Measurements from ENCODE around the gene ARMC8. TPM values are rescaled to one million over a fixed set of nuclear protein-coding genes. Genes with fewer than 3 reads are reported as not detected.

ARMC8 gene
- total RNA-seq, 1 donor = 49.8 TPM

GRCh38 chr3:138332472-138333073, 145.5 kb downstream of the ARMC8 start:
- peak; percentile 66 for TF ChIP-seq CTCF (IDR thresholded peaks at IDR 0.05; ENCODE audit: insufficient read depth, low read length)
- H3K4me3 ChIP-seq (ENCODE audit: low read depth, low read length) = no peak overlapping the region

GRCh38 chr3:138334608-138335007, 147.5 kb downstream of the ARMC8 start:
- DNase-seq (ENCODE audit: low read depth) = no peak
- TF ChIP-seq CTCF (IDR thresholded peaks at IDR 0.05; ENCODE audit: insufficient read depth, low read length) = no peak
- no peak overlapping the region for H3K4me3 ChIP-seq (ENCODE audit: low read depth, low read length)

More at GRCh38 chr3:138332472-138333073, 145.5 kb downstream of the ARMC8 start:
- peak; percentile 69 for DNase-seq (ENCODE audit: low read depth)

GRCh38 chr3:138336454-138336999, 149.4 kb downstream of the ARMC8 start:
- DNase-seq (ENCODE audit: low read depth) = no peak
- TF ChIP-seq CTCF (IDR thresholded peaks at IDR 0.05; ENCODE audit: insufficient read depth, low read length) = no peak
- H3K4me3 ChIP-seq (ENCODE audit: low read depth, low read length) = no peak overlapping the region

- DNase-seq (ENCODE audit: low read depth) = no peak
- TF ChIP-seq CTCF (IDR thresholded peaks at IDR 0.05; ENCODE audit: insufficient read depth, low read length) = no peak
- H3K4me3 ChIP-seq (ENCODE audit: low read depth, low read length) = no peak overlapping the region
Measured at GRCh38 chr3:138338244-138338643, 151.1 kb downstream of the ARMC8 start.

GRCh38 chr3:138338811-138339210, 151.7 kb downstream of the ARMC8 start:
- TF ChIP-seq CTCF (IDR thresholded peaks at IDR 0.05; ENCODE audit: insufficient read depth, low read length) = no peak
- H3K4me3 ChIP-seq (ENCODE audit: low read depth, low read length) = no peak overlapping the region
- no peak for DNase-seq (ENCODE audit: low read depth)

- TF ChIP-seq CTCF (IDR thresholded peaks at IDR 0.05; ENCODE audit: insufficient read depth, low read length) = no peak
- DNase-seq (ENCODE audit: low read depth) = no peak
- H3K4me3 ChIP-seq (ENCODE audit: low read depth, low read length) = no peak overlapping the region
Measured at GRCh38 chr3:138340511-138340910, 153.4 kb downstream of the ARMC8 start.

- no peak overlapping the region for H3K4me3 ChIP-seq (ENCODE audit: low read depth, low read length)
- TF ChIP-seq CTCF (IDR thresholded peaks at IDR 0.05; ENCODE audit: insufficient read depth, low read length) = no peak
- DNase-seq (ENCODE audit: low read depth) = no peak
Measured at GRCh38 chr3:138344754-138345153, 157.7 kb downstream of the ARMC8 start.

Measured in fibroblast of the aortic adventitia (primary cell).